Testis (tissue), 3 donors: ENCODE measurements around the gene PCNX4. TPM values are rescaled to one million over a fixed set of nuclear protein-coding genes. Genes with fewer than 3 reads are reported as not detected.
A peak's percentile ranks its signal among the peaks of the same experiment; 100 is the strongest.

Experiments used
- DNase-seq: peaks from one replicate; pipeline ENCODE4 v3.0.0-alpha.2; 2019
- H3K27ac ChIP-seq, 2 donors: fragments of 200-600 bp; sonication (generic); one replicate each; pipeline ENCODE4 v1.5.1; 2019
- H3K27me3 ChIP-seq: fragments of 200-600 bp; sonication (generic); one replicate; pipeline ENCODE4 v1.5.1; 2019
- H3K36me3 ChIP-seq: fragments of 200-600 bp; sonication (generic); one replicate; pipeline ENCODE4 v1.5.1; 2017; ENCODE audit warnings: low read depth; ENCODE audit errors: missing control alignments
- H3K4me1 ChIP-seq: fragments of 200-600 bp; sonication (generic); one replicate; pipeline ENCODE4 v1.5.1; 2019
- H3K4me3 ChIP-seq, 2 donors: fragments of 200-600 bp; sonication (generic); one replicate each; pipeline ENCODE4 v1.5.1; 2017 to 2019
- H3K9me3 ChIP-seq: fragments of 200-600 bp; sonication (generic); one replicate; pipeline ENCODE4 v1.5.1; 2017
- CTCF ChIP-seq, 3 experiments: fragments of 450-650 bp in 2 of 3; fragments of 200-600 bp in 1 of 3; sonication (generic) in 1 of 3; IDR thresholded peaks; one replicate each; pipeline ENCODE4 v1.5.1; 2016 to 2019; ENCODE audit warnings: antibody characterized with exemption in 3 of 3, mild to moderate bottlenecking in 2 of 3, moderate library complexity in 1 of 3
- POLR2A ChIP-seq: fragments of 450-650 bp; IDR thresholded peaks from one replicate; pipeline ENCODE4 v1.6.1; 2017; ENCODE audit warnings: antibody characterized with exemption, mild to moderate bottlenecking, moderate library complexity
- WGBS, 2 donors: methylation state at CpG; one replicate each; pipeline ENCODE4 v1.1.5; 2018; 5-methylcytosine and 5-hydroxymethylcytosine counted together
- intact Hi-C: fragments of 100-400 bp; cut with DNase I; formaldehyde crosslinking; loops from one replicate; pipeline ENCODE4 v1.15.1; 2023; ENCODE audit warnings: low total_unique reads
- polyA plus RNA-seq: library from polyadenylated mRNA; stranded (reverse); fragments of 350-450 nt; fragmentation: Illumina TruSeq; extraction: RNeasy Lipid Tissue Mini Kit (QIAGEN cat#74804); gene quantifications from one replicate; pipeline ENCODE4 v1.2.3, GENCODE V29; 2014; ENCODE audit warnings: low read depth, low replicate concordance; ENCODE audit not compliant: insufficient read depth
- total RNA-seq, 2 donors: library from RNA; depleted of rRNA; stranded (reverse); fragments of >200 nt; gene quantifications; one replicate each; pipeline ENCODE4 v1.2.3, GENCODE V29; 2016

The PCNX4 gene
- total and polyA plus RNA-seq, 3 donors from 2014 or later, result 42.3 to 133 (median 118) TPM

DNA sequence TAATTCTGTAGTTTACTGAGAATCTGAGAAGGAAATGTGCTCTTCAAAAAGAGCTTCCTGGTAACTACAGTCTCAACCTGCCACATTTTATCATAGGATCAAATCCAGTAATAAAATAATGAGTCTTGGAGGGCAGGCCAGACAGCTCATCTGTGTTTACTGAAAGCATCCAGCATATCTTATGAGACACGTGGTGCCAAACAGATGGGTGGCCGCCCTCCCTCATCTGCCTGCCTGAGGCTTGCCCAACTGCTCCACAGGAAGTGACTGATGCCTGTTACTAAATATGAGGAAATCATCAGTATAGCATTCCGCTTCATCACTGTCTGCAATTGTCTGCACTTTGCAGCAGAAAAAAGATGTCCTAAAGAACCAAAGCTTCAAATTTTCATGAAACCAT is 60.0 kb downstream of the PCNX4 start:
- DNase-seq, result peak; percentile 46
- Histone ChIP-seq H3K9me3 (no peaks in the 10 kb centered on the region), H3K27ac (no peak overlapping the region), H3K4me1 (no peaks in the 10 kb centered on the region), H3K4me3 (no peak overlapping the region), H3K27me3 (no peaks in the 10 kb centered on the region), H3K36me3 (no peaks in the 10 kb centered on the region)
- intact Hi-C loops, result no loop called here
- TF ChIP-seq POLR2A (no peak), CTCF (IDR thresholded peaks at IDR 0.05) (no peak)
- 63 to 72% methylated on average over 3 of the region's 3 CpGs for WGBS, 2 donors

GRCh38 chr14:60153991-60154390 is 62.3 kb downstream of the PCNX4 start:
- no peaks in the 10 kb centered on the region for H3K9me3 ChIP-seq
- TF ChIP-seq POLR2A, result no peak
- TF ChIP-seq CTCF (IDR thresholded peaks at IDR 0.05), result no peak
- intact Hi-C loops, result no loop called here
- H3K36me3 ChIP-seq, result no peaks in the 10 kb centered on the region
- 77 to 82% methylated on average over 3 of the region's 3 CpGs for WGBS, 2 donors
- H3K27ac ChIP-seq, result no peak overlapping the region
- no peaks in the 10 kb centered on the region for H3K27me3 ChIP-seq
- H3K4me3 ChIP-seq, result no peak overlapping the region
- DNase-seq, result no peak
- no peaks in the 10 kb centered on the region for H3K4me1 ChIP-seq

- intact Hi-C loops, result no loop called here
- TF ChIP-seq CTCF (IDR thresholded peaks at IDR 0.05) (no peak), POLR2A (no peak)
- Histone ChIP-seq H3K36me3 (no peaks in the 10 kb centered on the region), H3K9me3 (no peaks in the 10 kb centered on the region), H3K4me1 (no peaks in the 10 kb centered on the region), H3K4me3 (no peak overlapping the region), H3K27ac (no peak overlapping the region), H3K27me3 (no peaks in the 10 kb centered on the region)
- no peak for DNase-seq
- WGBS, 2 donors, result 94 to 98% methylated on average over 2 of the region's 2 CpGs
Measured at GRCh38 chr14:60154671-60155070, 62.9 kb downstream of the PCNX4 start.

DNA sequence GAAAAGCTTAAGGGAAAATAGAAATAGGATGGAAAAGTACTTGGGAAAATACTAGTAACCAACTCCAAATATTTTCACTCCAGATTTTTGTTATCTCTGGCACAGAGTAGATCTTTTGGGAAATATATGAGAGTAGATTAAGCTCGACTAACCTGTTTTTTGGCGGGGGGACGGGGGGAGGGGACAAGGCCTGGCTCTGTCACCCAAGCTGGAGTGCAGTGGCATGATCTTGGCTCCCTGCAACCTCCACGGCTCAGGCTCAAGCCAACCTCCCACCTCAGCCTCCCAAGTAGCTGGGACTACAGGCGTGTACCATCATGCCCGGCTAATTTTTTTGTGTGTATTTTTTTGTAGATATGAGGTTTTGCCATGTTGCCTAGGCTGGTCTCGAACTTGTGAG is 68.7 kb downstream of the PCNX4 start:
- no peak for DNase-seq
- intact Hi-C loops, result no loop called here
- no peaks in the 10 kb centered on the region for H3K27me3 ChIP-seq
- TF ChIP-seq CTCF (IDR thresholded peaks at IDR 0.05) (no peak), POLR2A (no peak)
- WGBS, 2 donors, result 75 to 84% methylated on average over 7 of the region's 7 CpGs
- peaks cover under 1% of the 10 kb centered on the region for H3K4me1 ChIP-seq
- no peak overlapping the region for H3K27ac ChIP-seq
- no peak overlapping the region for H3K4me3 ChIP-seq
- H3K36me3 ChIP-seq, result no peaks in the 10 kb centered on the region
- no peaks in the 10 kb centered on the region for H3K9me3 ChIP-seq
